Measurements from ENCODE around the gene GNMT. TPM values are rescaled to one million over a fixed set of nuclear protein-coding genes. Genes with fewer than 3 reads are reported as not detected.
"Not testable (repeated sequence)": the region's sequence is repeated elsewhere in the genome, so short reads cannot be mapped to it uniquely, and the experiment has no call there.

GNMT gene
- total RNA-seq, 1 experiment from 2014 or later: not detected

GRCh38 chr6:42947950-42948349 is 12.6 kb upstream of the GNMT start:
- BruUV-seq (replicated peaks): no TSS peak
- Histone ChIP-seq H3K9me3 (no peaks in the 10 kb centered on the region), H3K36me3 (ENCODE audit: control insufficient read depth, insufficient read depth, low read length) (no peaks in the 10 kb centered on the region), H3K4me1 (no peaks in the 10 kb centered on the region), H3K27me3 (replicated peaks; ENCODE audit: control insufficient read depth, insufficient read depth, low read length) (no peaks in the 10 kb centered on the region), H3K4me3 (ENCODE audit: low read depth, low read length) (no peak overlapping the region)
- Mint-ChIP-seq H3K9me3 (ENCODE audit: unreplicated experiment) (no peaks in the 10 kb centered on the region), H3K27ac (ENCODE audit: unreplicated experiment) (no peak overlapping the region), H3K27me3 (ENCODE audit: insufficient read depth, unreplicated experiment) (no peaks in the 10 kb centered on the region), H3K4me3 (ENCODE audit: unreplicated experiment) (no peak overlapping the region), H3K4me1 (ENCODE audit: low read depth, unreplicated experiment) (no peaks in the 10 kb centered on the region), H3K36me3 (ENCODE audit: insufficient read depth, unreplicated experiment) (no peaks in the 10 kb centered on the region)
- POLR2A ChIA-PET: interaction anchor here (0.7 kb wide), 1 partner anchor 204 kb away, joined by 3 read pairs; no protein-coding TSS in a partner anchor
- no peak for TF ChIP-seq CTCF (IDR thresholded peaks at IDR 0.05; ENCODE audit: insufficient read depth in 1 of 2, low read depth in 1 of 2, low read length in 1 of 2, severe bottlenecking in 1 of 2, unreplicated experiment in 1 of 2)
- CTCF ChIA-PET: interaction anchor here (1.1 kb wide), 1 partner anchor 384 kb away, joined by 3 read pairs; the partner anchor contains the start of gene UBR2
- intact Hi-C loops (cut with micrococcal nuclease; ENCODE audit: unreplicated experiment): no loop called here
- DNase-seq: no peak

GRCh38 chr6:42952389-42952788 is 8.2 kb upstream of the GNMT start:
- Histone ChIP-seq H3K36me3 (ENCODE audit: control insufficient read depth, insufficient read depth, low read length) (no peaks in the 10 kb centered on the region), H3K27me3 (replicated peaks; ENCODE audit: control insufficient read depth, insufficient read depth, low read length) (no peaks in the 10 kb centered on the region), H3K4me3 (ENCODE audit: low read depth, low read length) (no peak overlapping the region), H3K9me3 (no peaks in the 10 kb centered on the region), H3K4me1 (no peaks in the 10 kb centered on the region)
- H3K36me3 Mint-ChIP-seq (ENCODE audit: insufficient read depth, unreplicated experiment): no peaks in the 10 kb centered on the region
- no peak for TF ChIP-seq CTCF (IDR thresholded peaks at IDR 0.05; ENCODE audit: insufficient read depth in 1 of 2, low read depth in 1 of 2, low read length in 1 of 2, severe bottlenecking in 1 of 2, unreplicated experiment in 1 of 2)
- H3K4me1 Mint-ChIP-seq (ENCODE audit: low read depth, unreplicated experiment): no peaks in the 10 kb centered on the region
- DNase-seq: no peak
- no peaks in the 10 kb centered on the region for H3K27me3 Mint-ChIP-seq (ENCODE audit: insufficient read depth, unreplicated experiment)
- no peak overlapping the region for H3K27ac Mint-ChIP-seq (ENCODE audit: unreplicated experiment)
- BruUV-seq (replicated peaks): no TSS peak
- intact Hi-C loops (cut with micrococcal nuclease; ENCODE audit: unreplicated experiment): no loop called here
- H3K4me3 Mint-ChIP-seq (ENCODE audit: unreplicated experiment): no peak overlapping the region
- CTCF ChIA-PET: interaction anchor here (0.7 kb wide), 1 partner anchor 315 kb away, joined by 4 read pairs; no protein-coding TSS in a partner anchor
- POLR2A ChIA-PET: no interaction called here
- no peaks in the 10 kb centered on the region for H3K9me3 Mint-ChIP-seq (ENCODE audit: unreplicated experiment)

GRCh38 chr6:42954405-42954804 is 6.1 kb upstream of the GNMT start:
- H3K4me3 Mint-ChIP-seq (ENCODE audit: unreplicated experiment); H3K27me3 ChIP-seq (replicated peaks; ENCODE audit: control insufficient read depth, insufficient read depth, low read length); H3K9me3 ChIP-seq; BruUV-seq (replicated peaks); H3K27me3 Mint-ChIP-seq (ENCODE audit: insufficient read depth, unreplicated experiment); DNase-seq; intact Hi-C loops (cut with micrococcal nuclease; ENCODE audit: unreplicated experiment); H3K27ac Mint-ChIP-seq (ENCODE audit: unreplicated experiment); H3K4me3 ChIP-seq (ENCODE audit: low read depth, low read length); H3K9me3 Mint-ChIP-seq (ENCODE audit: unreplicated experiment); H3K4me1 ChIP-seq; H3K4me1 Mint-ChIP-seq (ENCODE audit: low read depth, unreplicated experiment); POLR2A ChIA-PET; H3K36me3 Mint-ChIP-seq (ENCODE audit: insufficient read depth, unreplicated experiment); H3K36me3 ChIP-seq (ENCODE audit: control insufficient read depth, insufficient read depth, low read length): not testable (repeated sequence)
- CTCF ChIA-PET: interaction anchor here (0.6 kb wide), 1 partner anchor 532 kb away, joined by 3 read pairs; no protein-coding TSS in a partner anchor

GRCh38 chr6:42958125-42958524 is 2.4 kb upstream of the GNMT start:
- Mint-ChIP-seq H3K9me3 (ENCODE audit: unreplicated experiment) (no peaks in the 10 kb centered on the region), H3K27ac (ENCODE audit: unreplicated experiment) (no peak overlapping the region), H3K4me3 (ENCODE audit: unreplicated experiment) (no peak overlapping the region), H3K36me3 (ENCODE audit: insufficient read depth, unreplicated experiment) (peaks cover 10% of the 10 kb centered on the region), H3K4me1 (ENCODE audit: low read depth, unreplicated experiment) (peaks cover 8% of the 10 kb centered on the region), H3K27me3 (ENCODE audit: insufficient read depth, unreplicated experiment) (no peaks in the 10 kb centered on the region)
- intact Hi-C loops (cut with micrococcal nuclease; ENCODE audit: unreplicated experiment): no loop called here
- Histone ChIP-seq H3K36me3 (ENCODE audit: control insufficient read depth, insufficient read depth, low read length) (no peaks in the 10 kb centered on the region), H3K27me3 (replicated peaks; ENCODE audit: control insufficient read depth, insufficient read depth, low read length) (no peaks in the 10 kb centered on the region), H3K9me3 (no peaks in the 10 kb centered on the region), H3K4me3 (ENCODE audit: low read depth, low read length) (no peak overlapping the region), H3K4me1 (no peaks in the 10 kb centered on the region)
- ChIA-PET CTCF (interaction anchor here (0.6 kb wide), 1 partner anchor 13 kb away, joined by 5 read pairs; no protein-coding TSS in a partner anchor), POLR2A (no interaction called here)
- no TSS peak for BruUV-seq (replicated peaks)
- no peak for DNase-seq
- no peak for TF ChIP-seq CTCF (IDR thresholded peaks at IDR 0.05; ENCODE audit: insufficient read depth in 1 of 2, low read depth in 1 of 2, low read length in 1 of 2, severe bottlenecking in 1 of 2, unreplicated experiment in 1 of 2)
